Memory B cell (primary cell): ENCODE measurements around the gene CD163L1.
"Not testable (repeated sequence)": the region's sequence is repeated elsewhere in the genome, so short reads cannot be mapped to it uniquely, and the experiment has no call there.

Experiments
- ATAC-seq: fragments of 150-1000 bp; cut with Tn5 transposase; 2 replicates; pipeline ENCODE4 v1.10.0; 2021; ENCODE audit warnings: low read depth, mild to moderate bottlenecking, moderate library complexity
- DNase-seq, 2 donors: peaks; one replicate each; pipeline ENCODE4 v3.0.0; 2022; ENCODE audit warnings: low spot score in 2 of 2
- H3K27ac Mint-ChIP-seq: one replicate; pipeline ENCODE4 v1.8.0; 2022; ENCODE audit warnings: mild to moderate bottlenecking, moderate library complexity, mixed read lengths
- H3K27me3 Mint-ChIP-seq: one replicate; pipeline ENCODE4 v1.8.0; 2022; ENCODE audit warnings: mixed read lengths
- H3K36me3 Mint-ChIP-seq: one replicate; pipeline ENCODE4 v1.8.0; 2022; ENCODE audit warnings: mild to moderate bottlenecking, mixed read lengths
- H3K4me1 Mint-ChIP-seq: one replicate; pipeline ENCODE4 v1.8.0; 2022; ENCODE audit warnings: mixed read lengths
- H3K4me3 Mint-ChIP-seq: one replicate; pipeline ENCODE4 v1.8.0; 2022; ENCODE audit warnings: mild to moderate bottlenecking, moderate library complexity, mixed read lengths
- H3K9me3 Mint-ChIP-seq: one replicate; pipeline ENCODE4 v1.8.0; 2022; ENCODE audit warnings: mixed read lengths

CD163L1 gene

GRCh38 chr12:7337790-7338189 lies 106.2 kb downstream of the CD163L1 start:
- H3K4me3 Mint-ChIP-seq, H3K27ac Mint-ChIP-seq, DNase-seq, H3K9me3 Mint-ChIP-seq, ATAC-seq, H3K36me3 Mint-ChIP-seq, H3K4me1 Mint-ChIP-seq, H3K27me3 Mint-ChIP-seq: not testable (repeated sequence)

DNA sequence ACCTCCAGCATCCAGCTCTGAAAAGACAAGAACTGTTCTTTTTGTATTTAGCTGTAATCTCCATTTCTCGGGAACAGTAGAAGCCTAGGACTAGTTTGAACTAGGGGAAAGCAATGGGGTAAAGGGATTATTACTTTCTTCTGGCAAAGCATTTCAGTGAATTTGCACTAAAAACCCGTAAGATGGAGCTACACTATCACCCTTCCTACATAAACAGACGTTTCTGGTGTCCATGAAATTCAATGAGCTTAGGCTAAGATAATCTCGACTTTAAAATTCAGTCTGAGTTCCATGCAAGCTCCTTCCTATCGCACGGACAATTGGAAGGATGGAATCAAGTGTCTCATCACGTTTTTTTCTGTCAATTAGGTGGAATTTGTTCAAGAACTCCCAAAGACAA lies 116.0 kb downstream of the CD163L1 start:
- no peak overlapping the region for H3K27ac Mint-ChIP-seq
- H3K4me1 Mint-ChIP-seq: no peaks in the 10 kb centered on the region
- DNase-seq (no peak), ATAC-seq (no peak)
- no peaks in the 10 kb centered on the region for H3K36me3 Mint-ChIP-seq
- H3K27me3 Mint-ChIP-seq: peaks cover 9% of the 10 kb centered on the region
- H3K4me3 Mint-ChIP-seq: no peak overlapping the region
- H3K9me3 Mint-ChIP-seq: peaks cover 1% of the 10 kb centered on the region

DNA sequence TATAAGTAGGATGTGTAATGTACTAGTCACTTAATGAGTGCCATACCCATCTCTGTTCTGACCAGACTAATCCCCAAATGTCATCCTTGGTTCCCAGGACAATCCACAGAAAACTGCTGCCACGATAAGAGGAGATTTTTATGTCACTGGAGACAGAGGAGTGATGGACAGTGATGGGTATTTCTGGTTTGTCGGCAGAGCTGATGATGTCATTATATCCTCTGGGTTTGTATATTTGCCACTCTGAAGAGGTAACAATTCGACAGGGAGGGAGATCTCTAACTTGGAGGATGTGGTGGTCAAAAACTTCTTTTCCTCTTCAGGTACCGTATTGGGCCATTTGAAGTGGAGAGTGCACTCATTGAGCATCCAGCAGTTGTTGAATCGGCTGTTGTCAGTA lies 119.8 kb downstream of the CD163L1 start:
- DNase-seq: no peak
- H3K36me3 Mint-ChIP-seq: no peaks in the 10 kb centered on the region
- no peak for ATAC-seq
- H3K27me3 Mint-ChIP-seq: peaks cover 3% of the 10 kb centered on the region
- H3K4me3 Mint-ChIP-seq: no peak overlapping the region
- H3K27ac Mint-ChIP-seq: no peak overlapping the region
- H3K9me3 Mint-ChIP-seq: no peaks in the 10 kb centered on the region
- H3K4me1 Mint-ChIP-seq: no peaks in the 10 kb centered on the region

DNA sequence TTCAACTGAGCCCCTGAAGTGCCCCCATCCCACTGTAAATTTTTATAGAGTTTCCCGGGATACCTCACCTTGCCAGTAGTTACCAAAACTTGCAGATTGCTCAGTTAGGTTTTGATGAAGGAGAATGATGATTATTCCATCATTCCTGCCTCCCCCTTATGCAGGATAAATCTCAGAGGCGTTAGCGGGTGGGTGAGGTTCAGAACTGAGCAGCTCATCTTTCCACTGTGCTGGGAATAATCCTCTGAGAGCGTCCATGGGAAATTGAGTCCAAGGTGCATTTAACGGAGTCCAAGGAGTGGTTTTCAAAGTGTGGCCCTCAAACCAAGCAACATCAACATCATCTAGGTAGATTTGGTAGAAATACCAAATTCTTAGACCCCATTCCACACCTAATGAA lies 121.4 kb downstream of the CD163L1 start:
- Mint-ChIP-seq H3K4me3 (no peak overlapping the region), H3K4me1 (no peaks in the 10 kb centered on the region), H3K27ac (no peak overlapping the region), H3K9me3 (no peaks in the 10 kb centered on the region), H3K36me3 (no peaks in the 10 kb centered on the region), H3K27me3 (peaks cover 3% of the 10 kb centered on the region)
- ATAC-seq (no peak), DNase-seq (no peak)

DNA sequence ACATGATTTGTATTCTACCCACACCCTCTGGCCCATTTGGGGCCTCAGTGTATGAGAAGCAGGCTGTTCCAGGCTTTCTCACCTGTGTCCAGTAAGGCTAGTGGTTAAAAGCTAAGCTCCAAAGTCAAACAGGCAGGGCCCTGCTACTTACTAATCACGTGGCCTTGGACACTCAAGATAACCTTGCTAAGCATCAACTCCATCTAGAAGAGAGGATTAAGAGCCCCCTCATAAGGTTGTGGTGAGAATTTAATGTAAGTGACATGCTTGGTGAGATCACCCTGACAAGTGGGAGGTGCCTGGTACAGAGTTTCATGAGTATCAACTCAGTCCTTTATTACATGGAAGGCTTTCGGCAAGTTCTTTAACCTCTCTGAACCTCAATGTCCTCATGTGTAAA lies 122.3 kb downstream of the CD163L1 start:
- no peaks in the 10 kb centered on the region for H3K4me1 Mint-ChIP-seq
- H3K27me3 Mint-ChIP-seq: peaks cover 3% of the 10 kb centered on the region
- no peak overlapping the region for H3K4me3 Mint-ChIP-seq
- ATAC-seq (no peak), DNase-seq (no peak)
- H3K27ac Mint-ChIP-seq: no peak overlapping the region
- no peaks in the 10 kb centered on the region for H3K36me3 Mint-ChIP-seq
- no peaks in the 10 kb centered on the region for H3K9me3 Mint-ChIP-seq

DNA sequence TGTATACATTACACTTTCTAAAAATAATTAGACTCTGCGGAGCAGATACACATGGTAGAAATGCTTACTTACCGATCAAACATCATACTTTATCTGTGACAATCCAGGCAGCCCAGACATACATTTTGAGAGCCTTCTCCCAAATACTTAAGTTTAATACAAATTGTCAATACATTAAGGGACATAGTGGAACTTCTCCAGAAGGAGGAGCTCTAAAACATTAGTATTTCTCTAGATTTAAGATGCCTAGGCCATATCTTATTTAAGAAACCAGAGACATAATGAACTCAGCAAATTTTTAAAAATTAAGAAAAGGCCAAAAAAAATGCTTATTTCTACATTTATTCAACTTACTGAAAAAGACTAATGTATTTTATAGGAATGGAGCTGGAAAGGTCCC lies 124.0 kb downstream of the CD163L1 start:
- Mint-ChIP-seq H3K4me1 (no peaks in the 10 kb centered on the region), H3K36me3 (no peaks in the 10 kb centered on the region), H3K27me3 (peaks cover 2% of the 10 kb centered on the region), H3K9me3 (no peaks in the 10 kb centered on the region), H3K4me3 (no peak overlapping the region), H3K27ac (no peak overlapping the region)
- DNase-seq (no peak), ATAC-seq (no peak)

DNA sequence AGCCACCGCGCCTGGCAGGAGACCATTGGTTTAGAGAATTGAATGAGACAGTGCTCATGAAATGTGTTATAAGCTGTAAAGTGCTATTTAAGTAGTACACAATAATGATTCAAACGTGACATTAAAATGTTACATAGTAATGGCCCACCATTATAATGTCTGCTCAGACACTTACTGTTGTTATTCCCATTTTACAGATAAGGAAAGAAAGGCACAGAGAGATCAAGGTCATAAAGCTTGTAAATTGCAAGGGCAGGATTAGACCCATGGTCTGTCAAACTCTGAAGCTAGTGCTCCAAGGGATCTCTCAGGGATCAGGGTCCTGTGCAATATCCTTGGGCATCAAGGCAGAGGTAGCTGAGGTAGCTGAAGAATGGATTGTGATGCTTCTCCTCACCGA lies 133.9 kb downstream of the CD163L1 start:
- Mint-ChIP-seq H3K4me3 (no peak overlapping the region), H3K27ac (no peak overlapping the region), H3K9me3 (no peaks in the 10 kb centered on the region), H3K27me3 (peaks cover 3% of the 10 kb centered on the region), H3K36me3 (no peaks in the 10 kb centered on the region), H3K4me1 (no peaks in the 10 kb centered on the region)
- DNase-seq: no peak
- no peak for ATAC-seq
